CD8-positive, alpha-beta memory T cell (primary cell): ENCODE measurements around the gene VAV3. TPM values are rescaled to one million over a fixed set of nuclear protein-coding genes. Genes with fewer than 3 reads are reported as not detected.
"Not testable (repeated sequence)": the region's sequence is repeated elsewhere in the genome, so short reads cannot be mapped to it uniquely, and the experiment has no call there.

Source experiments
- CTCF ChIA-PET: fragments of 350-600 bp; sonication (Branson Sonifier 250); formaldehyde crosslinking; loops from one replicate; lab custom pipeline; 2021; ENCODE audit warnings: antibody characterized with exemption; lab: Charles Lee
- POLR2A ChIA-PET: fragments of 350-600 bp; sonication (Branson Sonifier 250); formaldehyde crosslinking; loops from one replicate; lab custom pipeline; 2021; ENCODE audit warnings: antibody characterized with exemption; lab: Charles Lee
- DNase-seq, 5 donors: peaks; one replicate each; pipeline versions ENCODE4 v3.0.0 to v3.0.0-alpha.2; 2020 to 2022; ENCODE audit warnings: mixed read lengths in 1 of 5
- H3K27ac ChIP-seq: one replicate; pipeline ENCODE4 v1.7.0; 2013; ENCODE audit warnings: low read depth, mild to moderate bottlenecking, low read length, moderate library complexity
- H3K27me3 ChIP-seq: 2 replicates; pipeline ENCODE4 v1.7.0; 2013; ENCODE audit warnings: low read length, mild to moderate bottlenecking; ENCODE audit not compliant: insufficient read depth, poor library complexity, severe bottlenecking
- H3K36me3 ChIP-seq: 2 replicates; pipeline ENCODE4 v1.7.0; 2013; ENCODE audit warnings: mild to moderate bottlenecking, low read length, moderate library complexity; ENCODE audit not compliant: insufficient read depth
- H3K4me1 ChIP-seq: 2 replicates; pipeline ENCODE4 v1.7.0; 2013; ENCODE audit warnings: mild to moderate bottlenecking, low read length, moderate library complexity; ENCODE audit not compliant: insufficient read depth
- H3K4me3 ChIP-seq: 2 replicates; pipeline ENCODE4 v1.7.0; 2013; ENCODE audit warnings: mild to moderate bottlenecking, low read length
- H3K9me3 ChIP-seq: 2 replicates; pipeline ENCODE4 v1.7.0; 2013; ENCODE audit warnings: mild to moderate bottlenecking, low read length
- H3K27ac Mint-ChIP-seq, 8 donors: one replicate each; pipeline ENCODE4 v1.8.0; 2020 to 2021; ENCODE audit warnings: mixed read lengths in 8 of 8, mild to moderate bottlenecking in 6 of 8, inconsistent platforms in 3 of 8, moderate library complexity in 3 of 8
- H3K27me3 Mint-ChIP-seq, 2 donors: one replicate each; pipeline ENCODE4 v1.8.0; 2020 to 2021; ENCODE audit warnings: mixed read lengths in 2 of 2, mild to moderate bottlenecking in 1 of 2, moderate library complexity in 1 of 2
- H3K36me3 Mint-ChIP-seq, 3 donors: one replicate each; pipeline ENCODE4 v1.8.0; 2020 to 2021; ENCODE audit warnings: mixed read lengths in 3 of 3, inconsistent platforms in 1 of 3, mild to moderate bottlenecking in 1 of 3
- H3K4me1 Mint-ChIP-seq, 3 donors: one replicate each; pipeline ENCODE4 v1.8.0; 2020 to 2021; ENCODE audit warnings: mixed read lengths in 3 of 3, inconsistent platforms in 1 of 3, mild to moderate bottlenecking in 1 of 3
- H3K4me3 Mint-ChIP-seq, 7 donors: one replicate each; pipeline ENCODE4 v1.8.0; 2020 to 2021; ENCODE audit warnings: mixed read lengths in 7 of 7, mild to moderate bottlenecking in 6 of 7, moderate library complexity in 4 of 7, inconsistent platforms in 2 of 7
- H3K9me3 Mint-ChIP-seq, 5 donors: one replicate each; pipeline ENCODE4 v1.8.0; 2020 to 2022; ENCODE audit warnings: mixed read lengths in 5 of 5, mild to moderate bottlenecking in 3 of 5, moderate library complexity in 2 of 5, inconsistent platforms in 1 of 5
- polyA plus RNA-seq: library from polyadenylated mRNA; unstranded; fragments of 300-500 nt; fragmentation: Illumina TruSeq; gene quantifications from one replicate; pipeline ENCODE4 v1.2.3, GENCODE V29; 2021
- total RNA-seq, 2 experiments: library from RNA; stranded (reverse); gene quantifications; one replicate each; pipeline ENCODE4 v1.2.3, GENCODE V29; 2021

The VAV3 gene
- total and polyA plus RNA-seq, 3 experiments from 2014 or later = 4.4 to 13.7 (median 4.7) TPM

GRCh38 chr1:107894605-107895004 is 70.4 kb downstream of the VAV3 start:
- Histone ChIP-seq H3K27ac (no peak overlapping the region), H3K4me1 (peaks cover 20% of the 10 kb centered on the region), H3K9me3 (no peaks in the 10 kb centered on the region), H3K36me3 (no peaks in the 10 kb centered on the region), H3K27me3 (no peaks in the 10 kb centered on the region), H3K4me3 (no peak overlapping the region)
- H3K27ac Mint-ChIP-seq = peak overlapping the region in 3 of 8 donors; percentile 49 to 55 (median 54)
- CTCF ChIA-PET = interaction anchor here (0.9 kb wide), 1 partner anchor 112 kb away, joined by 3 read pairs; no protein-coding TSS in a partner anchor
- POLR2A ChIA-PET = no interaction called here
- no peak overlapping the region for H3K4me3 Mint-ChIP-seq
- DNase-seq = no peak
- H3K9me3 Mint-ChIP-seq = peaks cover 0 to 3% (median 0%) of the 10 kb centered on the region in 5 donors
- peaks cover 0 to 5% (median 4%) of the 10 kb centered on the region in 3 donors for H3K36me3 Mint-ChIP-seq
- peaks cover 32 to 53% (median 50%) of the 10 kb centered on the region in 3 donors for H3K4me1 Mint-ChIP-seq
- no peaks in the 10 kb centered on the region for H3K27me3 Mint-ChIP-seq

- CTCF ChIA-PET, H3K27me3 Mint-ChIP-seq, H3K9me3 ChIP-seq, DNase-seq, H3K36me3 ChIP-seq, H3K27me3 ChIP-seq, H3K9me3 Mint-ChIP-seq, H3K4me3 Mint-ChIP-seq, H3K4me3 ChIP-seq, H3K36me3 Mint-ChIP-seq, POLR2A ChIA-PET, H3K27ac Mint-ChIP-seq, H3K27ac ChIP-seq: not testable (repeated sequence)
- peaks cover 27 to 45% (median 44%) of the 10 kb centered on the region in 3 donors for H3K4me1 Mint-ChIP-seq
- H3K4me1 ChIP-seq = peaks cover 17% of the 10 kb centered on the region
Observed at GRCh38 chr1:107893350-107893749, 71.6 kb downstream of the VAV3 start.

GRCh38 chr1:107889524-107889923 is 75.5 kb downstream of the VAV3 start:
- no peak overlapping the region for H3K27ac Mint-ChIP-seq
- no peak for DNase-seq
- no peak overlapping the region for H3K27ac ChIP-seq

GRCh38 chr1:107883562-107883961 is 81.4 kb downstream of the VAV3 start:
- no peaks in the 10 kb centered on the region for H3K27me3 ChIP-seq
- H3K9me3 ChIP-seq = no peaks in the 10 kb centered on the region
- no peak overlapping the region for H3K27ac ChIP-seq
- ChIA-PET CTCF (no interaction called here), POLR2A (no interaction called here)
- H3K4me1 ChIP-seq = no peaks in the 10 kb centered on the region
- H3K27ac Mint-ChIP-seq = no peak overlapping the region
- no peak overlapping the region for H3K4me3 Mint-ChIP-seq
- peaks cover 0 to 4% (median 3%) of the 10 kb centered on the region in 3 donors for H3K36me3 Mint-ChIP-seq
- no peak overlapping the region for H3K4me3 ChIP-seq
- H3K9me3 Mint-ChIP-seq = no peaks in the 10 kb centered on the region
- no peak for DNase-seq
- no peaks in the 10 kb centered on the region for H3K36me3 ChIP-seq
- H3K27me3 Mint-ChIP-seq = no peaks in the 10 kb centered on the region
- peaks cover 5 to 36% (median 19%) of the 10 kb centered on the region in 3 donors for H3K4me1 Mint-ChIP-seq

More at GRCh38 chr1:107889524-107889923, 75.5 kb downstream of the VAV3 start:
- CTCF ChIA-PET = no interaction called here
- Histone ChIP-seq H3K36me3 (no peaks in the 10 kb centered on the region), H3K27me3 (no peaks in the 10 kb centered on the region), H3K9me3 (no peaks in the 10 kb centered on the region), H3K4me3 (no peak overlapping the region), H3K4me1 (no peaks in the 10 kb centered on the region)
- Mint-ChIP-seq H3K36me3 (peaks cover 0 to 6% (median 4%) of the 10 kb centered on the region in 3 donors), H3K27me3 (peaks cover 0 to 2% of the 10 kb centered on the region in 2 donors), H3K4me3 (no peak overlapping the region), H3K4me1 (peaks cover 0 to 27% (median 21%) of the 10 kb centered on the region in 3 donors), H3K9me3 (peaks cover 0 to 3% (median 0%) of the 10 kb centered on the region in 5 donors)
- POLR2A ChIA-PET = no interaction called here

- CTCF ChIA-PET = no interaction called here
- H3K4me3 Mint-ChIP-seq = no peak overlapping the region
- no peaks in the 10 kb centered on the region for H3K36me3 ChIP-seq
- no peak overlapping the region for H3K4me3 ChIP-seq
- no peak overlapping the region for H3K27ac ChIP-seq
- peaks cover 24 to 45% (median 35%) of the 10 kb centered on the region in 3 donors for H3K4me1 Mint-ChIP-seq
- peaks cover 2 to 21% (median 6%) of the 10 kb centered on the region in 3 donors for H3K36me3 Mint-ChIP-seq
- H3K27me3 Mint-ChIP-seq = no peaks in the 10 kb centered on the region
- DNase-seq = no peak
- H3K9me3 Mint-ChIP-seq = peaks cover 4 to 14% (median 12%) of the 10 kb centered on the region in 5 donors
- no peak overlapping the region for H3K27ac Mint-ChIP-seq
- no peaks in the 10 kb centered on the region for H3K4me1 ChIP-seq
- POLR2A ChIA-PET = no interaction called here
- no peaks in the 10 kb centered on the region for H3K9me3 ChIP-seq
- no peaks in the 10 kb centered on the region for H3K27me3 ChIP-seq
Observed at GRCh38 chr1:107879927-107880326, 85.1 kb downstream of the VAV3 start.

GRCh38 chr1:107879346-107879745 is 85.6 kb downstream of the VAV3 start:
- no peaks in the 10 kb centered on the region for H3K27me3 ChIP-seq
- Mint-ChIP-seq H3K27ac (no peak overlapping the region), H3K36me3 (peaks cover 2 to 21% (median 6%) of the 10 kb centered on the region in 3 donors), H3K9me3 (peaks cover 4 to 14% (median 12%) of the 10 kb centered on the region in 5 donors), H3K4me1 (peaks cover 24 to 44% (median 35%) of the 10 kb centered on the region in 3 donors), H3K4me3 (no peak overlapping the region), H3K27me3 (no peaks in the 10 kb centered on the region)
- no peak overlapping the region for H3K4me3 ChIP-seq
- no peaks in the 10 kb centered on the region for H3K9me3 ChIP-seq
- CTCF ChIA-PET = no interaction called here
- H3K36me3 ChIP-seq = no peaks in the 10 kb centered on the region
- no peak overlapping the region for H3K27ac ChIP-seq
- POLR2A ChIA-PET = no interaction called here
- H3K4me1 ChIP-seq = no peaks in the 10 kb centered on the region
- DNase-seq = no peak

GRCh38 chr1:107877745-107878144 is 87.2 kb downstream of the VAV3 start:
- H3K9me3 Mint-ChIP-seq = peaks cover 4 to 14% (median 12%) of the 10 kb centered on the region in 5 donors
- Histone ChIP-seq H3K27me3 (no peaks in the 10 kb centered on the region), H3K4me1 (no peaks in the 10 kb centered on the region), H3K4me3 (no peak overlapping the region), H3K9me3 (no peaks in the 10 kb centered on the region), H3K36me3 (no peaks in the 10 kb centered on the region), H3K27ac (no peak overlapping the region)
- POLR2A ChIA-PET = no interaction called here
- peaks cover 2 to 24% (median 6%) of the 10 kb centered on the region in 3 donors for H3K36me3 Mint-ChIP-seq
- no peak for DNase-seq
- no peaks in the 10 kb centered on the region for H3K27me3 Mint-ChIP-seq
- H3K27ac Mint-ChIP-seq = no peak overlapping the region
- H3K4me1 Mint-ChIP-seq = peaks cover 27 to 47% (median 32%) of the 10 kb centered on the region in 3 donors
- H3K4me3 Mint-ChIP-seq = no peak overlapping the region
- CTCF ChIA-PET = no interaction called here

GRCh38 chr1:107877092-107877491 is 87.9 kb downstream of the VAV3 start:
- CTCF ChIA-PET = interaction anchor here (0.9 kb wide), 1 partner anchor 248 kb away, joined by 4 read pairs; no protein-coding TSS in a partner anchor
- Mint-ChIP-seq H3K4me3 (peak overlapping the region in 1 of 7 donors; percentile 6), H3K36me3 (peaks cover 2 to 24% (median 6%) of the 10 kb centered on the region in 3 donors), H3K27me3 (no peaks in the 10 kb centered on the region), H3K9me3 (peaks cover 4 to 14% (median 12%) of the 10 kb centered on the region in 5 donors), H3K4me1 (peaks cover 28 to 45% (median 33%) of the 10 kb centered on the region in 3 donors), H3K27ac (no peak overlapping the region)
- no peaks in the 10 kb centered on the region for H3K4me1 ChIP-seq
- no peaks in the 10 kb centered on the region for H3K36me3 ChIP-seq
- no peak overlapping the region for H3K27ac ChIP-seq
- H3K4me3 ChIP-seq = no peak overlapping the region
- no peak for DNase-seq
- POLR2A ChIA-PET = no interaction called here
- H3K27me3 ChIP-seq = no peaks in the 10 kb centered on the region
- no peaks in the 10 kb centered on the region for H3K9me3 ChIP-seq
